ENCODE results near the gene NPTN.

DNA sequence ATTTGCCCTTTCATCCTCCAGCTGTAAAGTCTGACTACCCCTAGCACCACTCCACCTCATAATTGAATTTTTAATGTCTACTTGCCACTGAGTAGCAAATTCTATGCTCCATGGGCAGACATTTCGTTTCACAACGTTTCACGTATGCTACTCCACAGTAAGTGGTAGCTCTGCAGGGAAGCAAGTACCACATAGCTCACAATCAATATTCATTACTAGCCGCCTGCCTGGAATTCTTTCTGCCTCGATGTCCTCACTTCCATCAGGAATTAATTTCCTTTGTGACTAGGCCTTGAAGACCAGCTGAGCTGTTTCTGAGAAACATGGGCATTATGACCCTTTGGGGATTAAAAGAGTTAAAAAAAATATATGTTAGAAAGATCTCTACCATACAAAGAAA, 15.3 kb downstream of the NPTN start:
- TF ChIP-seq CTCF (IDR thresholded peaks at IDR 0.05; ENCODE audit: insufficient read depth, low read length, poor library complexity, severe bottlenecking) = no peak
- no peak for TF ChIP-seq EZH2phosphoT487 (conservative IDR thresholded peaks at IDR 0.05; ENCODE audit: low read length)

Measured in SU-DHL-6 (cell line).